DOHH2 (cell line): ENCODE measurements around the gene TP53BP2.
"Not testable (repeated sequence)": the region's sequence is repeated elsewhere in the genome, so short reads cannot be mapped to it uniquely, and the experiment has no call there.

Experiments
- EZH2phosphoT487 ChIP-seq: fragments of 200-600 bp; sonication (generic); IDR thresholded peaks from 2 replicates; pipeline ENCODE4 v1.6.1; 2017; ENCODE audit warnings: borderline replicate concordance, mild to moderate bottlenecking, antibody characterized with exemption, low read length, moderate library complexity, mixed read lengths
- TF ChIP-seq, protein P1 (sequence below): fragments of 200-600 bp; sonication (generic); IDR thresholded peaks from one replicate; pipeline ENCODE4 v1.5.1; 2014; ENCODE audit warnings: antibody characterized with exemption, mild to moderate bottlenecking, low read depth, low read length; ENCODE audit not compliant: poor library complexity, severe bottlenecking

DNA sequence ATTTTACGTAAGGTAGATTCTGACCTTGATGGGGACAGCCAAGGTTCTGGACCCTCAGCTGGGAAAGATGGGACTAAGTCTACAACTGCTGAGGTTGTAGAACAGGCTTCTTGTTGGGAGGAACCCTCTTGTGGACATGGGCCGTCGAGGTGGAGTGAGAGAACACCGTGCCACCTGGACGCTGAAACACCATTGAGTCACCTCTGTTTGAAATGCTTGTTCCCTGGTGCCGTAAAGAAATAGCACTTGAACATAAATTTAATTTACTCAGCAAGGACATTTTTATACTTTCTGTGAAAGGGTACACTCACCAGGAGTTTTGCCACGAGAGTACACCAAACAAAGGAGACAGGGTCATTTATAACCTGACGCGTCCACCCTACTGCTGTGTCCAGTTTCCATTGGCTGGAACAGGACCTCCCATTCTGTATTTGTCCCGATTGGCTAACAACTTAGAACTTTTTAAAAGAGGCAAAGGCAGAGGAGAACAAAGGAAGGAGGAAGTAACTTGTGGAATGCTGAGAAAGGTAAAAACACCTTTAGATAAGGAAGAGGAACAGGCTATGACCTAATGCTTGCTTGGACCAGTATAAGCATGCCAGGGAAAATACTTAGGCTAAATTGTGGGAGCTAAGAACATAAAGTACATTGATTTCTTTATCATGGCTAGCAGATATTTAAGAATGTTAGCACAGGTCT is 105.6 kb downstream of the TP53BP2 start:
- TF ChIP-seq, protein P1, sequence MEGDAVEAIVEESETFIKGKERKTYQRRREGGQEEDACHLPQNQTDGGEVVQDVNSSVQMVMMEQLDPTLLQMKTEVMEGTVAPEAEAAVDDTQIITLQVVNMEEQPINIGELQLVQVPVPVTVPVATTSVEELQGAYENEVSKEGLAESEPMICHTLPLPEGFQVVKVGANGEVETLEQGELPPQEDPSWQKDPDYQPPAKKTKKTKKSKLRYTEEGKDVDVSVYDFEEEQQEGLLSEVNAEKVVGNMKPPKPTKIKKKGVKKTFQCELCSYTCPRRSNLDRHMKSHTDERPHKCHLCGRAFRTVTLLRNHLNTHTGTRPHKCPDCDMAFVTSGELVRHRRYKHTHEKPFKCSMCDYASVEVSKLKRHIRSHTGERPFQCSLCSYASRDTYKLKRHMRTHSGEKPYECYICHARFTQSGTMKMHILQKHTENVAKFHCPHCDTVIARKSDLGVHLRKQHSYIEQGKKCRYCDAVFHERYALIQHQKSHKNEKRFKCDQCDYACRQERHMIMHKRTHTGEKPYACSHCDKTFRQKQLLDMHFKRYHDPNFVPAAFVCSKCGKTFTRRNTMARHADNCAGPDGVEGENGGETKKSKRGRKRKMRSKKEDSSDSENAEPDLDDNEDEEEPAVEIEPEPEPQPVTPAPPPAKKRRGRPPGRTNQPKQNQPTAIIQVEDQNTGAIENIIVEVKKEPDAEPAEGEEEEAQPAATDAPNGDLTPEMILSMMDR = not testable (repeated sequence)
- not testable (repeated sequence) for TF ChIP-seq EZH2phosphoT487
